Activated CD4-positive, alpha-beta T cell treated with anti-CD3 and anti-CD28 coated beads, Interleukin-2, amount 10 ng/mL, durations not matched to agents 7 days and 5 days (primary cell): ENCODE results near the gene PDZK1IP1. TPM values are rescaled to one million over a fixed set of nuclear protein-coding genes. Genes with fewer than 3 reads are reported as not detected.

Source experiments
- CTCF ChIA-PET: fragments of 350-600 bp; sonication (Branson Sonifier 250); formaldehyde crosslinking; loops from one replicate; lab custom pipeline; 2021; ENCODE audit warnings: antibody characterized with exemption; lab: Charles Lee
- POLR2A ChIA-PET: fragments of 350-600 bp; sonication (Branson Sonifier 250); formaldehyde crosslinking; loops from one replicate; lab custom pipeline; 2021; ENCODE audit warnings: antibody characterized with exemption; lab: Charles Lee
- DNase-seq: peaks from one replicate; pipeline ENCODE4 v3.0.0-alpha.2; 2020
- H3K27ac Mint-ChIP-seq: one replicate; pipeline ENCODE4 v1.8.0; 2021; ENCODE audit warnings: mild to moderate bottlenecking, moderate library complexity, mixed read lengths
- H3K27me3 Mint-ChIP-seq: one replicate; pipeline ENCODE4 v1.8.0; 2021; ENCODE audit warnings: mixed read lengths
- H3K36me3 Mint-ChIP-seq: one replicate; pipeline ENCODE4 v1.8.0; 2021; ENCODE audit warnings: low read depth, mixed read lengths
- H3K4me1 Mint-ChIP-seq: one replicate; pipeline ENCODE4 v1.8.0; 2021; ENCODE audit warnings: mixed read lengths
- H3K4me3 Mint-ChIP-seq: one replicate; pipeline ENCODE4 v1.8.0; 2021; ENCODE audit warnings: mild to moderate bottlenecking, moderate library complexity, mixed read lengths
- H3K9me3 Mint-ChIP-seq: one replicate; pipeline ENCODE4 v1.8.0; 2021; ENCODE audit warnings: mixed read lengths
- total RNA-seq, 2 experiments: library from RNA; stranded (reverse); gene quantifications; one replicate each; pipeline ENCODE4 v1.2.3, GENCODE V29; 2021

The PDZK1IP1 gene
- total RNA-seq, 2 experiments from 2014 or later, result not detected

DNA sequence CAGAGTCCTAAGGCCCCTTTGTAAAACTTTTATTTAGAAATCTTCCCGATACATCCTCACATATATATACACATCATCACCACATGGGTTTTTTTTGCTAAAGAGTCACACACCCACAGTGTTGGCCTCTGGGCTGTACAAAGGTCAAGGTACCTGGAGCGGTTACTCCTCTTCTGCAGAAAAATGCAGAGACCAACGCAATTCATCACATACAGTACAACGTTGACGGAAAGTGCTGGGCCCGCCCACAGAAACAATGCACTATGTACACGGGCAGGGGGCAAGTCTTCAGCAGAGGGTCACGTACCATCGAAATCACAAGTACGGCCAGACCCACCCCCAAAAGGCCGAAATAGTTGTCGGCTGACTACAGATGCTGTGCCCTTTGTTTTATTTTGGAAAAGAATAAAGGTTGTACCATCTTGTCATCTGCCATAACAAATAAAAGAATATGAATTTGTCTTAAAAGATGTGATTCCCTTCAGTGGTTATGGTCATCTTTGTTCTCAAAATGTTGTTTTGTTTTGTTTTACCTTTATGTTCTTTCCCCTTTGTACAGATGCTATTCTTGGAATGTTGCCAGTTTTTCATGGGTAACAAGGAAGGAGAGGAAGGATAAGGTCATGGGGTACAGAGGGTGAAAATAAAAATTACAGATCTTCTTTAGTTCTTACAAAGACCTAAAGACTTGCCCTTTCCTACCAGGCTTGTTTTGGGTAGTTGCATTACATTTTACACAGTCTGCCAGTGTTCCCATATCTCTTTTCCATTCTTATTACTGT lies 26.6 kb upstream of the PDZK1IP1 start:
- Mint-ChIP-seq H3K36me3 (no peaks in the 10 kb centered on the region), H3K27me3 (no peaks in the 10 kb centered on the region), H3K9me3 (no peaks in the 10 kb centered on the region), H3K27ac (no peak overlapping the region), H3K4me3 (no peak overlapping the region), H3K4me1 (peaks cover 3% of the 10 kb centered on the region)
- POLR2A ChIA-PET, result no interaction called here
- CTCF ChIA-PET, result no interaction called here
- no peak for DNase-seq

DNA sequence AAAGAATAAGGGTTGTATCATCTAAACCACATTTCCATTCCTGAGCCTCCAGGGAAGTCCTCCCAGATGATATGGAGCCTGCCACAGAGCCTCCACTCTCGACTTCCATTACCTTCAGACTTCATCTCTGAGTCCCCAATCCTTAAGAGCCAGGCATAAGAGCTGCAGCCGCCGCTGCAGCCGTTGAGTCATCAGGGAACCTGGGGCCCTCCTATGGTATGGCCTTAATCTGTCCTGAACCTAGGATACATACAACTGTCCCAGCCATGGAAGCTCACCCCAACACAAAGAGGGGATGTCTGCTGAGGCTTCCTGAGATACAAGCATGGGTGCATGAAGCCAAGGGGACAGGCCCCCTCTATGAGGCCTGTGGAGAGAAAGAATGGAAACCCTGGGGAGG lies 25.9 kb upstream of the PDZK1IP1 start:
- Mint-ChIP-seq H3K36me3 (no peaks in the 10 kb centered on the region), H3K4me1 (peaks cover 3% of the 10 kb centered on the region), H3K9me3 (no peaks in the 10 kb centered on the region), H3K27ac (no peak overlapping the region), H3K27me3 (no peaks in the 10 kb centered on the region), H3K4me3 (no peak overlapping the region)
- CTCF ChIA-PET, result no interaction called here
- POLR2A ChIA-PET, result no interaction called here
- DNase-seq, result no peak

DNA sequence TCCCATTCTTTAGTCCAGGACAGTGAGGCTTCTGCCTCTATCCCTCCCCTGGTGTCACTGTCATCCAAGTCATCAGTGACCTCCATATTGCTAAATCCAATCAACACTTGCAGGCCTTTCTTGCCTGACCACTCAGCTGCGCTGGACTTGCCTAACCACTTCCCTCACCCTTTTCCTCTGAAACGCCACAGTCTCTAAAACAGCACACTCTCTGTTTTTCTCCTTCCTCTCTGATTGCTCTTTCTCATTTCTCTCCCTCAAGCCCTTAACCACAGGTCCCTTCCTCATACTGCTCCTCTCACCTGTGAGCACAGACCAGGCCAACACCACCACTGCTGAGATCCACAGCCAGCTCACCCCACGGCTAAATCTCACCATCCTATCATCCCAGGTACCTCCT lies 24.7 kb upstream of the PDZK1IP1 start:
- POLR2A ChIA-PET, result no interaction called here
- no peak for DNase-seq
- H3K4me3 Mint-ChIP-seq, result no peak overlapping the region
- CTCF ChIA-PET, result no interaction called here
- H3K4me1 Mint-ChIP-seq, result peaks cover 3% of the 10 kb centered on the region
- no peaks in the 10 kb centered on the region for H3K9me3 Mint-ChIP-seq
- no peak overlapping the region for H3K27ac Mint-ChIP-seq
- H3K27me3 Mint-ChIP-seq, result no peaks in the 10 kb centered on the region
- no peaks in the 10 kb centered on the region for H3K36me3 Mint-ChIP-seq

DNA sequence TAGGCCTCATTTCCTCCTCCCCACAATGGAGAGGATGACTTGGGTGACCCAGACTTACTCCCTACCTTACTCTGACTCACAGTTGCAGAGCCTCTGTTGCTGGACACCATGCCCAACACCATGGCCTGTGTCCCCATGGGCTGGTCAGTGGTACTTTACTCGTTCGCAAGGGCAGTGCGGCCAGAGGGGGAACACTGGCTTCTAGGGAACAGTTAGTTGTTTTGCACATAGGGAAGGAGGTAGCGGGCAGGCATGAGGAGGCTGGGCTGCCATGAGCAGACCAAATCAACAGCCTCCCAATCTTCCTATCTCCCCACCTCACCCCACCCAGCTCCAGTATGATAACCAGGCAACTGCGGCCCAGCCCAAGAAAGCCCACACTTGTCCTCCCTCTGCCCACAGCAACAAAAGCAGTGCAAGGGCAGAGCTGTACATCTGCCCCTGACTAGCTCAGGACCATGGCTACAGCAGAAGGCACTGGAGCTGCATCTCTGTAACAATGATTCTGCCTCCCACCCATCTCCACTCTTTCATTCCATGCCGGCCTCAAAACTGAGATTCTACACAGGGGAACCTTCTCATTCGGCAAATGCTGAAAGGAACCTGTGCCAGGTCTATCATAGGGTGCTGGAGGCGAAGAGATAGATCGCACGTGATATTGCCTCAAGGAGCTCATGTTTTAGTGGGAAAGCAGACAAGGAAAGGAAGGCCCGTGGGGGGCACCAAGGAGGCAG lies 23.6 kb upstream of the PDZK1IP1 start:
- ChIA-PET POLR2A (no interaction called here), CTCF (interaction anchor here (0.5 to 2.9 kb wide), 4 partner anchors 20 to 223 kb away, joined by 3 to 7 read pairs (median 3); no protein-coding TSS in a partner anchor)
- no peaks in the 10 kb centered on the region for H3K27me3 Mint-ChIP-seq
- H3K9me3 Mint-ChIP-seq, result no peaks in the 10 kb centered on the region
- no peak for DNase-seq
- H3K36me3 Mint-ChIP-seq, result no peaks in the 10 kb centered on the region
- no peak overlapping the region for H3K27ac Mint-ChIP-seq
- peaks cover 3% of the 10 kb centered on the region for H3K4me1 Mint-ChIP-seq
- H3K4me3 Mint-ChIP-seq, result no peak overlapping the region

DNA sequence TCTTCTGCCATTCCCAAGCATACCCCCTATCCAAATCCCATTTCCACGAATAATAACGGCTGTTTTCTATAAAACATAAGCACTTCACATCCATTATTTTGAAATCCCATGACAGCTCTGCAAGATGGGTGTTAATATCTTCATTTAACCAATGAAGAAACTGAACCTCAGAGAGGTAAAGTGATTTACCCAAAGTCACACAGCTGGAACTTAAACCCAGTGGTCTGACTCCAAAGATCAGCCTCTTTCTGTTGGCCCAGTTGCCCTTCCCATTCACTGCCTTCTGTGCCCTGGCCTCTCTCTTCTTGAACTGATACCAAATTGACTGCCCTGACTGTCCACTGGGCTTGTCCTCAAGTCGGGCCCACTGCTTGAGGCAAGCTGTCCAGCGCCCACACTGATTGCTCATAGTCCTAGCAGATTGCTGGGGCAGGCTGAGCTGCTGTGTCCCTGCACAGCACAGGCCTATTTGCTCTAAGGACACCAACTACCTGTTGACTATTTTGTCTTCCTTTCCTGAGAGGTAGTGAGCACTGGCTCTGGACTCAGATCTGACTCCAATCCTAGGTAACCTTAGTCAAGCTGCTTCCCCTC lies 22.9 kb upstream of the PDZK1IP1 start:
- CTCF ChIA-PET, result interaction anchor here (0.5 to 2.9 kb wide), 5 partner anchors 20 to 224 kb away, joined by 3 to 7 read pairs (median 3); no protein-coding TSS in a partner anchor
- DNase-seq, result no peak
- Mint-ChIP-seq H3K27ac (no peak overlapping the region), H3K9me3 (no peaks in the 10 kb centered on the region), H3K27me3 (no peaks in the 10 kb centered on the region), H3K4me3 (no peak overlapping the region), H3K36me3 (no peaks in the 10 kb centered on the region), H3K4me1 (peaks cover 3% of the 10 kb centered on the region)
- POLR2A ChIA-PET, result no interaction called here

DNA sequence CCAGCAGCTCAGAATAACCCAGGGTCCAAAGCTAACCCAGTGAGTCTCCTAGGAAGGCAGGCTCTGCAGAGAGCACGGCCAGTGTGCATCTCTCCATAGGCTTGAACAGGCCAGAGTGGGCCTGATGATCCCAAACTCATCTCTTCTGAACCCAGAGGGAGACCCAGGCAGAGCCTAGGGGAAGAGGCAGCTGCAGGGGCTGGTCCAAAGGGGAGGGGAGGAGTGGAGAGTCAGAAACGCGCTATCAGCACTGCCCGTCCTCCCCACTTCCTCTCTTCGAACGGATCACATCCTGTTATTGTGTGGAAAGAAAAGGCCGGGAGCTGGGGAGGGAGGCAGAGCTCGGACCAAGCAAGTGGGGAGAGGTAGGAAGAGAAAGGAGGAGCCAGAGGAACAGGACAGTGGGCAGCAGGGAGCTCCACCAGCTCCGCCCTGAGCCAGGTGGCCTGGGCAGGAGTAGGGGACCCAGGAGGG lies 22.0 kb upstream of the PDZK1IP1 start:
- Mint-ChIP-seq H3K4me1 (peaks cover 3% of the 10 kb centered on the region), H3K4me3 (no peak overlapping the region), H3K27ac (no peak overlapping the region), H3K27me3 (no peaks in the 10 kb centered on the region), H3K36me3 (no peaks in the 10 kb centered on the region), H3K9me3 (no peaks in the 10 kb centered on the region)
- ChIA-PET POLR2A (no interaction called here), CTCF (interaction anchor here (0.6 to 2.9 kb wide), 3 partner anchors 19 to 31 kb away, joined by 3 to 7 read pairs (median 4); no protein-coding TSS in a partner anchor)
- no peak for DNase-seq

DNA sequence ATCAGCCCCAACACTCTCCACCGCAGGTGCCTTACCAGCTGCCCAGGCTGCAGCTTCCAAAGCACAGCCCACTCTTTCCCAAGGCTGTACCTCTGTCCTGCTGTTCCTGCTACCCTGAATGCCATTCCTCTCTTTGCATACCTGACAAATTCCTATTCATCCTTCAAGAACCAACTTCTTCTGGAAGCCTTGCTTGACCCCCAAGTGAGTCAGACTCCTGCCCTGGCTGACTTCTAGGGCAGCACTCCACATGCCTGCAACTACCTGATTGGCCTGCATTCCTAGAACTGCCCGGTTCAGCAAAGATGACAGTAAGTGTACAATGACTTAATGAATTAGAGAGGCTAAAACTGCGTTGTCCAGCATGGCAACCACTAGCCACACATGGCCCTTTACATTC lies 20.8 kb upstream of the PDZK1IP1 start:
- ChIA-PET CTCF (interaction anchor here (1.3 kb wide), 1 partner anchor 17 kb away, joined by 3 read pairs; no protein-coding TSS in a partner anchor), POLR2A (no interaction called here)
- H3K27ac Mint-ChIP-seq, result no peak overlapping the region
- H3K27me3 Mint-ChIP-seq, result peaks cover 2% of the 10 kb centered on the region
- DNase-seq, result no peak
- H3K9me3 Mint-ChIP-seq, result no peaks in the 10 kb centered on the region
- no peak overlapping the region for H3K4me3 Mint-ChIP-seq
- peaks cover 3% of the 10 kb centered on the region for H3K4me1 Mint-ChIP-seq
- no peaks in the 10 kb centered on the region for H3K36me3 Mint-ChIP-seq

DNA sequence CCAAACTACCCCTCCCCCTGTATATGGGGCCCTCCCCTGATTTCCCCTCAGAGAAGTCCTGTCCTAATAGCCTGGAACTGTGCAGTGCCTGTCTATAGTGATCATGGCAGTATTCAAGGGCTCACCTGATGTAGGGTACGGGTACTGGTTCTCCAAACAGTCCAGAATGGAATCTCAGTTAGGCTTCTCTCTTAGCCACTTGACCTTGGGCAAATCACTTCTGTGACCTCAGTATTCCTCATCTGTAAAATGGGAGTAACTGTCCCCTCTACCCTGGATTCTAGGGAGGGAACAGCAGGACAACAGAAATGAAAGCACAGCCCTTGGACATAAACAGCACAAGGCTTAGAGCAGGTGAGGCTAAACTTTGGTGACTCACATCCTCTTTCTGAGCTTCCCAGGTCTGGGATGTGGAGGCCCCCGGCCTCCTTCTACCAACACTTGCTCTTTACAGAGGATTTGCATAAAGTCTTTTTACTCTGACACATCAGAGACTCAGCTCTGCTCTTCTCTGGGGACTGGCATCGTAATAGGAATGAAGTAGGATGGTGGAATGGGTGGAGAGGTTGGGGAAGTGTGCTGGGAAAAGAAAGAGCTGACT lies 20.0 kb upstream of the PDZK1IP1 start:
- peaks cover 7% of the 10 kb centered on the region for H3K27me3 Mint-ChIP-seq
- no peaks in the 10 kb centered on the region for H3K9me3 Mint-ChIP-seq
- H3K27ac Mint-ChIP-seq, result no peak overlapping the region
- DNase-seq, result no peak
- no peaks in the 10 kb centered on the region for H3K36me3 Mint-ChIP-seq
- POLR2A ChIA-PET, result no interaction called here
- CTCF ChIA-PET, result interaction anchor here (1.3 kb wide), 1 partner anchor 17 kb away, joined by 3 read pairs; no protein-coding TSS in a partner anchor
- no peak overlapping the region for H3K4me3 Mint-ChIP-seq
- H3K4me1 Mint-ChIP-seq, result peaks cover 3% of the 10 kb centered on the region

DNA sequence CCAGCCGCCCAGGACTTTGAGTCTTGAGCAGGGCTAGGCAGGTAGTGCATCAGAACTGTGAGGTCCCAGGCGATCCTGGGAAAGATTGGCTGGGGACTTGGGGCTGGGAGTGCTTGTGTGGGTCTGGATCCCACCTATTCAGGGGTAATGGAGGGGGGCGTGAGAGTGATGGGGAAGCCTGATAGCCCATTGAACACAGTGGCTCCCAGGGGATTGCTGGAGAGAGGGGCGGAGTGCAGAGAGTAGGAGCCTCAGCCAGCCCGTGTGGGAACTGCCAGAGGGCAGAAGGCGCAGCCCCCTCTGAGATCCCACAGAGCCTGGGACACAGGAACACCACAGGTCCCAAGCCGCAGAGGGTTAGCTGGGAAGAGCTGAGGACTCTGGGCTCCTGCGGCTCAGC lies 19.3 kb upstream of the PDZK1IP1 start:
- H3K4me3 Mint-ChIP-seq, result no peak overlapping the region
- H3K36me3 Mint-ChIP-seq, result no peaks in the 10 kb centered on the region
- POLR2A ChIA-PET, result no interaction called here
- H3K27me3 Mint-ChIP-seq, result peaks cover 13% of the 10 kb centered on the region
- H3K27ac Mint-ChIP-seq, result no peak overlapping the region
- no peaks in the 10 kb centered on the region for H3K9me3 Mint-ChIP-seq
- peaks cover 3% of the 10 kb centered on the region for H3K4me1 Mint-ChIP-seq
- DNase-seq, result no peak
- CTCF ChIA-PET, result no interaction called here

DNA sequence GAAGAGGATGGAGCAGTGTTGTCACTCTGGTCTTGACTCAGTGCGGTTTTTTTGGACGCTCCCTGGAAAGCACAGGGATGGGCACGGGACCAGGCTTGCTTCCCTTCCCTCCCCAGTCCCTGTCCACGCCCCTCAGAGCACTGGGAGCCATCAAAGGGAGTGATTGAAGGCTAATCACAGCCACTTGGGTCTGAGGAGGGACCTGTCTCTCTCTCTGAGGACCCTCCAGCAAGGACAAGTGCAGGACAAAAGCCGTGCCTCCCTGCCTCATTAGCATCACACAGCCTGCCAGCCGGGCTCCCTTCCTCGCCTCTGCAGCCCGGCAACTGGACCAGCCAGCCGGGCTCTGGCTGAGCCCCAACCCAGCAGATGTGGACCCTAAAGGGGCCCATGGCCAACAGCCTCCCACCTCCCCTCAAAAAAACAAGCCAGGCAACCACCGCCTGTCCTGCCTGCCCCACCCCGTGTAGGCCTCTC lies 18.6 kb upstream of the PDZK1IP1 start:
- CTCF ChIA-PET, result interaction anchor here (1.2 to 4.6 kb wide), 2 partner anchors 15 to 30 kb away, joined by 4 to 22 read pairs; no protein-coding TSS in a partner anchor
- Mint-ChIP-seq H3K27ac (no peak overlapping the region), H3K27me3 (peaks cover 20% of the 10 kb centered on the region), H3K9me3 (no peaks in the 10 kb centered on the region), H3K36me3 (no peaks in the 10 kb centered on the region), H3K4me3 (no peak overlapping the region), H3K4me1 (peaks cover 3% of the 10 kb centered on the region)
- POLR2A ChIA-PET, result no interaction called here
- DNase-seq, result no peak

DNA sequence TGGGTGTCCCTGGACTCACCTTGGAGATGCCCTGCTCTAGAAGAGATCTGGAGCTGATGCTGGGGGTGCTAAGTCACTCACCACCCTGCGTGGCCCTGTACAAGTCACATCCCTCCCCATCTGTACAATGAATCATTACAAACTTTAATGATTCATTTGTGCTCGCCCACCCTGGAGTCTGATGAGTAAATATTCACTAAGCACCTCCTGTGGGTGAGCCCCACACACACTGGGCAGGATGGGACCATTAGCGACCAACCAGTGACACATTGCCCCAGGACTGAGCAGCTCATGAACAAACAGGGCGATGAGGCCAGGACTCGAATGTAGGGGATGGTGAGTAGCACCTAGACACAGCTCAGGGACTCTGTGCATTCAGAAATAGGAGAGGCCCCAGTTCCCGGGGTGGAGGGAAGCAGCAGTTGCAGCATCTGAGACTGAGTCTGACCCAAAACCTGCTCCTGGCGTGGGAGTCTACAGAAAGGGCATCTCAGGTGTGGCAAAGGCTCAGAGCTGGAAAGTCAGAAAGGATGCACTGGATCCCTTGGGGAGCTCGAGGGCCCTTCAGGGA lies 18.1 kb upstream of the PDZK1IP1 start:
- ChIA-PET CTCF (interaction anchor here (1.2 to 4.6 kb wide), 2 partner anchors 14 to 29 kb away, joined by 4 to 22 read pairs; no protein-coding TSS in a partner anchor), POLR2A (no interaction called here)
- Mint-ChIP-seq H3K36me3 (no peaks in the 10 kb centered on the region), H3K4me3 (no peak overlapping the region), H3K4me1 (peaks cover 3% of the 10 kb centered on the region), H3K27ac (no peak overlapping the region), H3K9me3 (no peaks in the 10 kb centered on the region), H3K27me3 (peaks cover 24% of the 10 kb centered on the region)
- DNase-seq, result no peak

DNA sequence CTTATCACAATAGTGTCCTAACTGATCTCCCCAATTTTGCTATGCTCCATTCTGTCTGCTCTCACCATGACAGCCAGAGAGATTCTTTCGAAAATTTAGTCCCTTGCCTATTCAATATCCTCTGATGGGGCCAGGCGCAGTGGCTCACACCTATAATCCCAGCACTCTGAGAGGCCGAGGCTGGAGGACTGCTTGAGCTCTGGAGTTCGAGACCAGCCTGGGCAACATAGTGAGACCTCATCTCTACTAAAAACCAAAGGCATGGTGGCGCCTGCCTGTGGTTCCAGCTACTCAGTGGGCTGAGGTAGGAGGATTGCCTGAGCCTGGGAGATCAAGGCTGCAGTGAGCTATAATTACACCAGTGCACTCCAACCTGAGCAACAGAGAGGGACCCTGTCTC lies 16.1 kb upstream of the PDZK1IP1 start:
- Mint-ChIP-seq H3K4me3 (no peak overlapping the region), H3K4me1 (no peaks in the 10 kb centered on the region), H3K9me3 (no peaks in the 10 kb centered on the region), H3K27ac (no peak overlapping the region), H3K36me3 (no peaks in the 10 kb centered on the region), H3K27me3 (peaks cover 28% of the 10 kb centered on the region)
- ChIA-PET POLR2A (no interaction called here), CTCF (interaction anchor here (4.6 kb wide), 1 partner anchor 12 kb away, joined by 22 read pairs; no protein-coding TSS in a partner anchor)
- DNase-seq, result no peak
